Measurements from ENCODE around the gene CLIC5.
"Not testable (repeated sequence)": the region's sequence is repeated elsewhere in the genome, so short reads cannot be mapped to it uniquely, and the experiment has no call there.

The CLIC5 gene

DNA sequence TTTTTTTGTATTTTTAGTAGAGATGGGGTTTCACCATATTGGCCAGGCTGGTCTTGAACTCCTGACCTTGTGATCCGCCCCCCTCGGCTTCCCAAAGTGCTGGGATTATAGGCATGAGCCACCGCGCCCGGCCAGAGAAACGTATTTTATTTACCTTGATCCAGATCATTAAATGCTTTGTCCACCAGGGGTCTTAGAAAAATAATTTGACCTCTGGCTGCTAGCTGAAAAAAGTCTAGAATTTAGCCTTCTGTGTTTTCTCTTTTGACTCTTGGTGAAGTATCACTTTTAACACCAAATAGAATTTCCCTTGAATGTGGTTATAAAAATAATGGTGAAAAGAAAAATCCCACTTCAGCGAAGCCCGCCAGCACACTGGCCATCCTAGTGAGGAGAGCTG, 89.2 kb downstream of the CLIC5 start:
- not testable (repeated sequence) for DNase-seq (ENCODE audit: low read depth)

DNA sequence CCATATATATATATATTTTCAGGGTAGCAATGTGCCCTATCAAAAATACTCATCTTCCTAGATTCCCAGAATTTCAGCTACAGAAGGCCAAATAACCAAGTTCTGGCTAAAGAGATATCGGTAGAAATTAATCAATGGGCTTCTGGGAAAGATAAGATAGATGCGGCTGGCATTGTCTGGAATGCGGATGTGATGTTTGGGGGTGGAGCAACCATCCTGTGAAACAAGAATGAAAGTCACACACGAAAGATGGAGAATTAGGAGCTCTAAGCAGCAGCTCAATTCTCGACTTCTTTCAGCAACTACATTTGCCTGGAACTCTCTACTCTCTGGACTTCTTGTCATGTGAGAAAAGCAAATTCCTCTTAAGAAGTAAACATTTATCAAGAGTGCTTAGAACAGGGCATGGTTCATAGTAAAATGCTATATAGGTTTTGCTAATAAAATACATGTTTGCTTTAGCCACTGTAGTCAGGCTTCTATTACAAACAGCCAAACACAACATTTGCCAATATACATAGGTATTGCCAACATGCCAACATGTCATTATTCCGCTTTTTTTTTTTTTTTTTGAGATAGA, 90.8 kb downstream of the CLIC5 start:
- no peak for DNase-seq (ENCODE audit: low read depth)

DNA sequence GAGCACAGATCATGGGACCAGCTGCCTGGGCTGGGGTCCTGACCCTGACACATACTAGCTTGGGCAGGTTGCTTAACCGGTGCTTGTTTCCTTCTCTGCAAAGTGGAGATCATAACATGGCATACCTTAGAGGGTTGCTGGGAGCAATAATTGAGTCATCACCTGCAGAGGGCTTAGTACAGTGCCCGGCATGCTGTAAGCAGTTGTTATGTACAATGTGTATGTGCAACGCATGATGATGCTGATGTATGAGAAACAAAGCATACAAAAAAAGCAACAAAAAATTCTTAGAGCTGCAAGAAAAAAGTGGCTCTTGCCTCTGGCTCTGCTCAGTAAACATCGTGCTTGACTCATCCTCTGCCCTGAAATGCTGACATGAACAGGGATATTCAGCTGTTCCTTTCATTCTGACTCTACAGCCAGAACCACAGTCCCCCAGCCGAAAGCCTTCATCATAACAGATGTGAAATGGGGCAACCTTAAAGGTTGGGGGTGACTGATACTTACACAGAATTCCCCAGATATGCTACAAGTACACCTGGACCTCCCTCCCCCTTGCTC, 91.7 kb downstream of the CLIC5 start:
- DNase-seq (ENCODE audit: low read depth), result peak; percentile 46

DNA sequence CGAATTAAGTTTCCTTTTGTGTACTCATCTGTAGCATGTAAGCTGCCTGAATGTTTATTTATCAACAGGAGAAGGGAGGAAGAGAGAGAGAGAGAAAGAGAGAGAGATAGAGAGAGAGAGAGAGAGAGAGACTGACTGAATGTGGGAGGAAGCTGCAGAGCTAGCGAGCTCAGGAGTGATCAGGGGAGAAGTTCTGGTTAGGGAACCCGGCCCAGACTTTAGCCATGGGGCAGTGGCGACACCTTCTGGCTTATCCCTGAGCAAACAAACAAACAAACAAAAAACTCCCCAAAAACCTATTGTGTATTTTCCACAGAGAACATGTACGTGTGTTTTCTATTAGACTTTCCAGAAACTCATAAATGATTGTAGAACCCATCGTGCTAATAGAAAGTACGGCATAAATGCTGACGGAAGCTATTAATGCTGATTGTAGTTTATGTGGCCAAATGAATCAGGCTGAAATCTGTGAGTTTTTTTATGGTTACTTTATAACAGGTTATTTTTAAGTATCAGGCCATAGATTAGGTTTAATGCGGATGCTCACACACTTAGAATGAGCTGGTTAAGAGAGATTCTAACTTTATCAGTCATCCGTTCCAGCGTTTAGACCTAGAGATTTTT, 92.8 kb downstream of the CLIC5 start:
- DNase-seq (ENCODE audit: low read depth), result peak; percentile 82

DNA sequence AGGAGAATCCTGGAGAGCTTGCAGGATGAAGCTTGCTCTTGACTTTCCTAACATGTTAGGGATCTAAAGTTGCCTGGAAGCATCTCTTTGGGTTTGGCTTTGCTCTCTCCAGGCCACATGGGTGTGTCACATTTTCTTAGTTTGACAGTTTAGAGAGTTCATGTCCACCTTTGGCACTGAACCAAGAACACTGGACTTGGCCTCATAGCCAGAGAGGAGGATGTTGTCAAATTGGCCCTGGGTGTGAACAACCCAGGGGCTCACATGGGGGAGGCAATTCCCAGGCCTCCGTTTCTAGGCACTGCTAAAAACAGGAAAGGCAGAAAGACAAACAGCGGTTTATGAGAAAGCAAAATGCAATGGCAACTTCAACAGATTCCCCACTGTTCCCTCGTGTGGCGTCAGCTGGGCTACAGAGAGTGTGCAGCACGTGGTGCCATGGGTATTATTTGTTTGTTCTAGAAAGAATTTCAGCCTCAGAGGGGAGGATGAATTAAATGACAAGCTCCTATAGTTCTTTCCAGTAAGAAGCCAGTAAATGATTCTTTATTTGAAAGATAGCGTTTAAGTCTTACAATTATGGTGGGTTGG, 93.9 kb downstream of the CLIC5 start:
- DNase-seq (ENCODE audit: low read depth), result no peak

DNA sequence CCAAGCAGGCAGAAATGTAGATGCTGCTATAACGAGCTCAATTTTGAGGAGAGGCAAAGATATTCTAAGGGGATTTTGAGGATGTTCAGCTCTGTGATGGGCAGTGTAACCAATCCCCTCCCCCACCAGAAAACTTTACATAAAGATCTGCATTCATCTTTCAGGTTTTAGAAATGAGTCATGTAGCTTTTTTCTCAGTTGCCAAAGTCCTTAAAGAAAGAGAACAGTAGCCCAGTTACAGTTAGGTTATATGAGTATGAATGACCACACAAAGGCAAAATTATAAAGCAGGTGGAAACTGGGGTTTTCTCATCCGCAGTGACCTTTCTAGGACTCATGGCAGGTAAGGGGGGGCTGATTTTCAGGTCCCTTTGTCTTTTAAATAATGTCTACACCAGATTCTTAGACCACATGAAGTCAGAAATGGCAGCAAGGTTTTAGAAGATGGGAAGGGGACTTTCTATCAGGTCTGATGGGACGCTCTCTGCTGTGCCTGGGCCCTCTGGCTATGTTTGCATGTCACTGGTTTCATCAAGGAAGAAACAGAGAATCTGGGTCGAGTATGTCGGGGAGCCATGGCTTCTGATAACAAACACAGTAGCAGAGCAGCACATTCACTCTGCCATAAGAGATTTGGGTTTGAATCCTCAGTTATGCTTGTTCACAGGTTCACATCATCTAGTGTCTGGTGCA, 94.7 kb downstream of the CLIC5 start:
- DNase-seq (ENCODE audit: low read depth), result no peak

DNA sequence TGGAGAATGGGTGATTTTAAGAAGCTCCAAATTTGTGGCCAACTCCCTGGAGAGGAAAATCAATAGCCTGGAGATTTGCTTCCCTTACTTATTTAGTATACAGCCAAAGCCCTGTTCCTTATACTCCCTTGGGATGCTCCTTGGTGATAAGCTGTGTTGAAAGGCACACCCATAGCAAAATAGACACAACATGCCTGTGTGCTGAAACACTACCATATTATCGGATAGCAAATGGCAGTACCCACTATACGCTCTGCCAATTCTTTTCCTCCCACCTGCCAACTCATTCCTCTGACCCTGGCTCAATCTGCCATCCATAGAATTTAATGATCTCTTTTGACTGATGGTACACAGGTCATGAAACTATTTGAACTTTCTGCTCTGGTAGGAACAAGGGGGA, 98.2 kb downstream of the CLIC5 start:
- no peak for DNase-seq (ENCODE audit: low read depth)

DNA sequence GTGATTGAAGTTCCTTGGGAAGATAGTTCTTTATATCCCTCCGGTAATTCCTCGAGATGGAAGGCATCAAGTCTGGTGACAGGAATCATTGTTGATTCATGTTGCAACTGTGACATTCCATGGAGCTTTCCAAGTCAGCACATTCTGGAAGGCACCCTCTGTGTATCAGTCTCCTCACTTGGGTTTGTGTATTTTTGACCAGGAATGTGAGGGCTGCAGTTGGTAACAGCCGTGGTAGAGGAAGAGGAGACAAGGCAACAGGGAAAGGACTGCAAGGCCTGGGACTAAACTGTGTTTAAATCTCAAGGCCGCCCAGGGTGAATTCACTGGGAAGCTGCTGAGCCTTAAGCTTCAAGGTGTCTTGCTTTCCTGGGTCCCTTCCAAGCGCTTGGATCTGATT, 99.0 kb downstream of the CLIC5 start:
- DNase-seq (ENCODE audit: low read depth), result no peak

DNA sequence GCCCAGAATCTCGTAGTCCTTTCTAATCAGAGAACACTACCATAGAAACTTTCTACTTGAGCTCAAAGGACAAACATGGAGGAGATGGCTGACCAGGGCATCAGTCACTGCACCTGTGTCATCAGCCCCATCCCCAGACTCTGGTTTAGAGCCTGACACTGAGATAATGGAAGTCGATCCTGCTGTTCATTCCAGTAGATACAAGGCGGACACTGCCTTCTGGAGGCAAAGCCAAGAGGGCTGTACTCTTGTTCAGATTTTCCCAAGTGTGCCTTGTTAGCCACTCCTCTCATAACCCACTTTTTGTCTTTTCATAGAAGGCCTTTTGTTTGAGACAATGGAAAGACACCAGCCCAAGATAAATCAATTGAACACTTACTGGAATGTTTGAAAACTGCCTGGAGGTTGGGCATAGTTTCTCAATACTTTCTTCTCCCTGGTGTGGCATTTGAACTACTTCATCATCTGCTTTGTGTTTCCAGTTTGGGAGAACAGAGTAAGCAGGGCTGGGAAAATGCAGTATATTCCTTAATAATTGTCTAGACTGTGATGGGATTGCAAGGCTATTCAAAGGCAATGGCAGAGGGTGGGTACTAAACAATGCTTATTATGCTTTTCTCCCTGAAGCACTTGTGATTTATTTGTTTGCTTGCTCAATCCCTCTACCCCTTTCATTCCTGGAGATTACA, 99.7 kb downstream of the CLIC5 start:
- DNase-seq (ENCODE audit: low read depth), result no peak

DNA sequence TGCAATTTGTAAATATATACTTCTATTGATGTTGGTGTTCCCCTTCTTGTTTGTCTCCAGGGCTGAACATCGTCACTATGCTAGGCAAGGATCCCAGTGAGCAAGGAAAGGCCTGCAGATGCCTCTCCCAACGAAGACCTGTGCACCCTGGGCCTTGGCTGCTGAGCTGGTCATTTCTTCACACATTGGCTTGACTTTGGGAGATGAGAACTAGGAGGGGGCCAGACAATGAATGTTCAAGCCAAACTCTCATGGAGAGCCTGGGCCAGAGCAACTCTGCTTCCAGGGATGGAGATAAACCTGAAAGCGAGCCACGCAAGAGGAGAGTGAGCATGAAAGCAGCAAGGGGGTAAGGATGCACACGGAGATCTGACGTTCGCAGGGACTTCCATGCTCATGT, 104.0 kb downstream of the CLIC5 start:
- DNase-seq (ENCODE audit: low read depth), result no peak

DNA sequence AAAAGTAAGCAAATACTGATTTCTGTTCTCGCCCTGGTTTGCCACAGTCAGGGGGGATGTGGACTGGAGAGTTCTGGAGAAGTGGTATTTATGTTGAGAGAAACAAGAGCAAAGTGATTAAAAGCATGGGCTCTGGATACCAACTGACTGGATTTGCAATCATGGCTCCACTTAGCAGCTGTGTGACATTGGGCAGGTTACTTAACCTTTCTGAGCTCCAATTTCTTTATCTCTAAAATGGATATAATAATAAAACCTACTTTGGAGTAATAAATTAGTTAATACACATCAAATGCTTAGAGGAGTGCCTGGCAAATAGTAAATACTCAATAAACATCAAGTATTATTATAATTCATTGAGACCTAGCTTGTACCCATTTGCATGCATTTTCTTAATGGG, 111.7 kb downstream of the CLIC5 start:
- DNase-seq (ENCODE audit: low read depth), result no peak

DNA sequence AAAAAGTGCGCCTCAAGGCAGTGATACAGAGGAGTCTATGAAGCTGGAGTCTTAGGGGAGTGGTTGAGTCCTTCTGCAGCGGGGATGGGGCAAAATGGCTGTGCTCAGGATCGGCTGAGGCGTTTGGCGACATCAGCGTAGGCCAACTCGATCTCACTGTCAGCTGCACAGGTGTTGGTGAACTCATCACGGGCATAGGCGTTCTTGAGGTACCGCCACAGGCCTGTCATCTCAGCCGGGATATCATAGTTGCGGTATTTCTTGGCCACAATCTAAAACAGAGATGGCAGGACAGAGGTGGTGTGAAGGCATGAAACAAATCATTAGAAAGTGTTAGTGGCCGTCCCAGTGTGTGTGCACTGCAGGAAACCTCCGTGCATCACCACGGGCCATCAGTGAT, 112.7 kb downstream of the CLIC5 start:
- DNase-seq (ENCODE audit: low read depth), result no peak

DNA sequence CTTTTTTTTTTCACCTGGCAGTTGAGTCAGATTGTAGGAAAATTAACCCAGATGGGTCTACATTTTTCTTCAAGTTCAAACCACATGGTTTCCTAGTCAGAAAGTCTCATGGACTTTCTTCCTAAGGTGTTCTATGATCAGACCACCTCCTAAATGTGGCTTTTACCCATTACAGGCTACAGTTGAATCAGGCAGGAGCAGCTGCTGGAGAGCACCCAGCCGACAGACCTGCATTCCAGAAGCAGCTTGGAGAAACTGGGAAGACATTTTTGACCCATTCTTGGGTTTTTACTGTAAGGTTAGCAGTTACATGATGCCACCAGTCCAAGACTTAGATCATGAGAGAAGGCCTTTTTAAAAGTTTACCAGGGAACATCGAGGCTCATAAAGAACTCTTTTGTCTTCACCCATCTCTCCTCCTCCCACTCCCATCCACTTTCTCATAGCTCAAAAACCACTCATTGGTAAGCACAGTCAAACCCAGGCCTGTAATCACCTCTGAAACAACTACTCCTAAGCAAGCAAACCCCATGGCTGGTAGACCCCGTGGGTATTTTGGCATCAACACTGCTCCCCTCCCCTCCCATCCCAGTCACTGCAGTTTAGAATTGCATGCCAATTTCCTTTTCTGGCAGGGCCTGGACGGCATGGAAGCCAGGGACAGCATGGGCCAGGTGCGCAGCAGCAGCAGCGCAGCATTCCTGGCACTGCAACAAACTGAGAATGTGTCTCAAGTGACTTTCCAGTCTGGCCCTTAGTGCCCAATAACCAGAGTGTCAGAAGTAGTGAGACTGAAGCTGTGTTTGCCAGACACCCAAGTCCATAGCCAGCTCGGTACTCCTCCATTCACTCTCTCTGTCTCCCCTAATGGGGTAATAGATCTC, 113.7 kb downstream of the CLIC5 start:
- no peak for DNase-seq (ENCODE audit: low read depth)

DNA sequence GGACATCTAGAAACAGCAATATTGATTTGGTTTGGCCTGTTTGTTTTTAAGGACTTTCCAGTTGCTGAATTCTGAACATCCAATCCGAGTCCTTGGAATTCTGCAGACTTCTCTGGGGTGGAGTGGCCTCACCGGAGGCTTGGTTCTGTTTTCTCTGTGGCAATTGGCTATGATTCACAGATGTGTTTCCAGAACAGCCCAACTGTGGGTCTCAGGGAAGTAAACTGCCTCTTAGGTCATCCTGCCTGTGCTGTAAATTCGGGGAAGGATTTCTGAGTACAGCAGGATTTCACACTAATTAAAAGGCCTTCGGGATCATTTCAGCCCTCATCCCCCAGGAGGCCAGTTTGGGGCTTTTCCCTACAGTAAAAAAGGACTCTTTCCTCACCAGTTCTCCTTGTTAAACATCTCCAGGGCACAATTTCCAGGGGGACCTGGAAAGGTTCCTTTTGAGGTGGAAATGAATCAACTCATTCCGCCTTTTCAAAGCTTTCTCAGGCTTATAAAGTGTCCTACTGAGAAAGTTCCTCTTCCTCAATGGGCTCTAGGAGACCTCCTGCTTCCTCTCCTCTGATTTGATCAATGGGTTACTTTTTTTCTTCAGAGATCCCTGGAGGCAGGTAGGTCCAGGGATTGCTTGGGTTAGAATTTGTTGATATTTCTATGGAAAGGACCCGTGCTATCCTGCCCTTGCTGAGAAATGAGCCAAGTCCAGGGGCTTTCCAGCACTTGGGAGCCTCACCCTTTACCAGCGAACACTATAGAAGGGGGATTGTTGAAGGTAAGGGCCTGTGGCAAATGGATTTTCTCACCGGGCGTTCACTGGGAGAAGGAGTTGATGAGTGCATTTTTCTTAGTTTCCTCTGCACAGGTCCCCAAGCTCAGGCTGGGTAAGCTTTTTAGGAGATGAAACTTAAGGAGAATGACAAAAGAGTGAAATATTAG, 114.6 kb downstream of the CLIC5 start:
- peak; percentile 71 for DNase-seq (ENCODE audit: low read depth)

DNA sequence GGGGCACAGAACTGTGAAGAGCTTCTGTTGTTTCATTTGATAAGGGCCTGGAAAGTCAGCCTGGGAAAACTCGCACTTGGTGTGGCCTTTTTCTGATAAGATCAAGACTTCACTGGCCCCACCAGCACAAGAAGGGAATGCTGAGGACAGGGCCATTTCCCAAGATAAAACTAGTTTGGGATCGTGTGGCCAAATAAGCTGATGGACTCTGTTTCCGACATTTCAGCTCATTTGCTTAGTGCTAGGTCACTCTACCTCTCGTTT, 116.0 kb downstream of the CLIC5 start:
- DNase-seq (ENCODE audit: low read depth), result no peak

DNA sequence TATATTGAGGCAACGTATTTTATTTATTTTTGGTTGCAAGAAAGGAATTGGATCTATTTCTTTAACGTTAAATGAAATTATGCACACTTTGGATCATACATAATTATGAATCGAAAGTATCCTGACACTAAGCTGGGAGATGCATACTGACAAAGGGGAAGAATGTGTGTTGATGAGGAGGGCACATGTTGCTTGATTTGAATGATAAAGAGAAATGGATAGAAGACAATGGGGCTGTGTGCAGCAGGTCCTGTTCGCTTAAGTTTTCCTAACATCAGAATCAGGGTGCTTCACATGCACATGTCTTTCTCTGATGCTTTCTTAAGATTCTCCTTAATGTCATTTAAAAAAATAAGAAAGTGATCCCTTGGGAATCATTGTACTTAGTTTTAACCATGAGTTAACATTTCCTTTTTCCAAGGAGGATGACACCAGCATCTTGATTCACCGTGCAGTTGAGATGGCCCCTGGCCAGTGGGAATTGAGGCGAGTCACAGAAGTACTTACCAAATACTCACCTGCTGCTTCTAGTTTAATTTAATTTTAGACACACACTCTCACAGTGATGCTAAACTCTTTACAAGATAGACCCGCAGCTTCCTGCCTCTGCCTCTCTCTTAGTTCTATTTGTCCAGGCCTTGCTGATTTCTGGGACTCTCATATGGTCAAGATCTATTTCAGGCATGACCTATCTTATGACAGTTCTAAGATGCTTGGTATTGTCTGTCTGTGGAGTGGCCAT, 116.5 kb downstream of the CLIC5 start:
- no peak for DNase-seq (ENCODE audit: low read depth)

DNA sequence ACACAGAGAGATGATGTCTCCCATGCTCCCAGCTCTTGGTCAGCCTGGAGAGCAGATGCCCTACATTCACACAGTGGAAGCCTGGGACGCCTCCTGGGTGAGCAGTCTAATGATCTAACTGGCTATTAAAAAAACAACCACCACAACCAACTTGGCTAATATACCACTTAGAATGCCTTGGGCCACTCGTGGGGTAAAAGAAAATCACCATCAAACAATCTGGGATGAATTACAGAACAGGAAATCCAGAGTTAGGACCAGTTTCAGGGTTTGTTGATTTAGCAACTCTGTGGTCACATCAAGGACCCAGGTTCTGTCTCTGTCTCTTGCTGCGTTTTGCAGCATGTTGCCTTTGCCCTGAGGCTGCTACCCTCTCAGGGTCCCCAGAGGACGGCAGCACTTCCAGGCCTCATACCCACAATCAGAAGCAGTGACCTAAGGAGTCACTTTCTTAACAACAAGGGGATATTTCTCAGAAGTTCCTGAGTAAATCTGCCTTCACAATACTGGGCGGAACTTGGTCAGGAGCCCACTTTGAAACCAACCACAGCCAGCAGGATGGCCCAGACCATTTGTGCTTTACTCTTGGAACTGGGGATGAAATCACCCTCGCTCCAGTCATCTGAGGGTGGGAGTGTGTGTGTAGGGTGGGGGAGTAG, 118.7 kb downstream of the CLIC5 start:
- peak; percentile 99 for DNase-seq (ENCODE audit: low read depth)

DNA sequence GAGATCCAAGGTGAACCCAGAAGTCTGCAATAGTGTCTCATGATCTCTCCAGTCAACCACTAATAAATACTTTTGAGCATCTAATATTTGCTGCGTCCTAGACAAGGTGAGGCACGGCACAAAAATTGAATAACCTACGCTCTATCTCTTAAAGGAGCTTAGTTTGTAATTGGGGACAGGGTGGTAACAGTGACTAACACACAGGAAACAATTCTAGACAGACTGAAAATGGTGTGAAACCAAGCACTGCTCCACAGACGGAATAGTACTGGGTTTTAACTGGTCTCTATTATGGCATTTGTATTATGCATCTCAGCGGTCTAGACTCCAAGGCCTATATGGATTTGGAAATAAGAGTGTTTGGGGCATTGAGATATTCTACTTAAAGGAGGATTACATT, 120.1 kb downstream of the CLIC5 start:
- DNase-seq (ENCODE audit: low read depth), result no peak

DNA sequence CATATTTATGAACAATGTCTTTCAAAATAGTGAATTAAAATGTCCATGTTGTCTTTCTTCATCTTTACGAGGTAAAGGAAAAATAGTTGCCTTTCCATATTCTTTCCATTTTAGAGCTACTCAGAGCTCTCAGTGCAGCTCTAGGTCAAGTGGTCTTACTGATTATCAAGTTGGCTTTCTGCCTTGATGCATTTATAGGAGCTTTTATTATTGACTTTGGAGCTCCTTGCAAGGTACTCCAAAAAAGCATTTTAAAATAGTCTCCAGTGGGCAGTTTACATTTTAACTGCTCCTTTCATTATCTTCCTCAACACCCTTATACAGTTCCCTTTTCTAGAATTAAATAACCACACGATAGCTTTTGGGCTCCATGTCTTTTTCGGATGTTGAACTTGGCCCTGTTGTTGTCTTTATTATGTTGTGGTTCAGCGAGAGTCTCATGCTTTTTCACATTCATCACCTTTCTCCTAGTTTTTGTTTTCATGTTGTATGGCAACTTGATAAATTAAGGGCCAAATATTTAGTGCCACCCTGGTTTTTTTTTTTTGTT, 122.9 kb downstream of the CLIC5 start:
- no peak for DNase-seq (ENCODE audit: low read depth)

Data from fibroblast of gingiva (primary cell).